T-helper 17 cell (primary cell): ENCODE data around the gene ALOXE3. TPM values are rescaled to one million over a fixed set of nuclear protein-coding genes. Genes with fewer than 3 reads are reported as not detected.
"Not testable (repeated sequence)": the region's sequence is repeated elsewhere in the genome, so short reads cannot be mapped to it uniquely, and the experiment has no call there.

Experiments
- ATAC-seq: fragments of 150-1000 bp; cut with Tn5 transposase; 2 replicates; pipeline ENCODE4 v1.10.0; 2021; ENCODE audit warnings: mild to moderate bottlenecking, moderate library complexity
- DNase-seq, 3 donors: peaks; one replicate each; pipeline versions ENCODE4 v3.0.0 to v3.0.0-alpha.2; 2020 to 2021
- H3K9me3 ChIP-seq: one replicate; pipeline ENCODE4 v1.7.0; 2013; ENCODE audit warnings: low read length, mild to moderate bottlenecking; ENCODE audit not compliant: control insufficient read depth, poor library complexity, severe bottlenecking
- H3K27ac Mint-ChIP-seq: one replicate; pipeline ENCODE4 v1.8.0; 2022; ENCODE audit warnings: mild to moderate bottlenecking, moderate library complexity, mixed read lengths
- H3K27me3 Mint-ChIP-seq: one replicate; pipeline ENCODE4 v1.8.0; 2022; ENCODE audit warnings: mixed read lengths
- H3K36me3 Mint-ChIP-seq: one replicate; pipeline ENCODE4 v1.8.0; 2022; ENCODE audit warnings: low read depth, mixed read lengths
- H3K4me1 Mint-ChIP-seq: one replicate; pipeline ENCODE4 v1.8.0; 2022; ENCODE audit warnings: mild to moderate bottlenecking, mixed read lengths
- H3K4me3 Mint-ChIP-seq: one replicate; pipeline ENCODE4 v1.8.0; 2022; ENCODE audit warnings: mild to moderate bottlenecking, moderate library complexity, mixed read lengths
- total RNA-seq, 4 donors: library from RNA in 2 of 4; stranded (reverse) in 2 of 4; gene quantifications; one replicate each; pipeline ENCODE4 v1.2.3 and lab custom pipeline; 2022 to 2026

ALOXE3 gene
- total RNA-seq, 2 donors from 2014 or later = not detected

GRCh38 chr17:8069587-8069860, 48.8 kb downstream of the ALOXE3 start:
- Mint-ChIP-seq H3K27ac (peak overlapping the region; percentile 60), H3K36me3 (peaks cover 6% of the 10 kb centered on the region), H3K4me1 (peaks cover 21% of the 10 kb centered on the region), H3K27me3 (peaks cover 32% of the 10 kb centered on the region), H3K4me3 (no peak overlapping the region)
- DNase-seq (no peak), ATAC-seq (no peak)
- H3K9me3 ChIP-seq = no peaks in the 10 kb centered on the region

- no peak for ATAC-seq
Measured at GRCh38 chr17:8068736-8069586, 49.4 kb downstream of the ALOXE3 start.

GRCh38 chr17:8067806-8068205, 50.5 kb downstream of the ALOXE3 start:
- Mint-ChIP-seq H3K4me1 (peaks cover 5% of the 10 kb centered on the region), H3K27me3 (peaks cover 25% of the 10 kb centered on the region), H3K36me3 (peaks cover 3% of the 10 kb centered on the region), H3K4me3 (no peak overlapping the region), H3K27ac (no peak overlapping the region)
- ATAC-seq = no peak
- DNase-seq = no peak
- H3K9me3 ChIP-seq = no peaks in the 10 kb centered on the region

More at GRCh38 chr17:8068736-8069586, 49.4 kb downstream of the ALOXE3 start:
- Mint-ChIP-seq H3K27me3 (peaks cover 26% of the 10 kb centered on the region), H3K36me3 (peaks cover 4% of the 10 kb centered on the region), H3K4me1 (peaks cover 15% of the 10 kb centered on the region), H3K4me3 (no peak overlapping the region), H3K27ac (peak overlapping the region; percentile 60)
- no peak for DNase-seq
- H3K9me3 ChIP-seq = no peaks in the 10 kb centered on the region

DNA sequence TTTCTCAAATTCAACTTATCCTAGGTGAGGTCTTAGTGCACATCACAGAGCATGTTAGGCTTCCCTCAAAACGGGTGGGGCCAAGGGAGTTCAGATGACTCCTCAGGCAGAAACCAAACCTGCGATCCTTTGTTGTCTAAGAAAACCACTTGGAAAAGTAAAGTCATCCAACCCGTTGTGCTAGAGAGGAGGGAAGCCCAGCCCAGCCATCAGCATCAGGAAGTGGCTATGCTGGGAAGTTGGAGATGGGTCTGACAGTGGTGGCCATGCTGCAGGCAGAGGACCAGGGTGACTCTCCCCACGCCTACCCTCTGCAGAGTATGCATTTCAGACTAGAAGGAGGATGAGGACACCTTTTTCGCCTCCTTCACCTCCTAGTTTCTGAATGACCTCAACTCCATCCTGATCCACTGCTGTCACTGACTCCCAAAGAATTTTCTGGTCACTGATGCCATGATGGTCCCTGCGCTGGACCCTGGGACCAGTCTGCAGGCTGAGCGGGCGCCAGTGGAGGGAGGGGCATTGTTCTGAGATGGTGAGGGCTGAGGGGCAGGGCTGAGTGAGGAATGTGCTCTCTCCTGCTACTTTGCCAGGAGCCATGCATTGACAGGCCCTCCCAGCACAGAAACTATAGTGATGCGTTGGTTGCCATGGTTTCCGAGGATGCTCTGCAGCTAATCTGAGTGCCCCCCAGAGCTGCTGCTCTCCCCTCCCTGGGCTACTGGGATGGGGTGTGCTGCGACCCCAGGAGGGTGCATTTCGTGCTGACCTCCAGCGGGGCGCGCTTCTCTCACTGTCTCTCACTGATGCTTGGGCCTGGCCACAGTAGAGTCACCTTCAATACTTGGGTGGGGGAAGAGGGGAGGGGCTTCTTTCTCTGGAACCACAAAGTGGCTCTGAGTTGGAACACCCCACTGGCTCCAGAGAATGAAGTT, 51.2 kb downstream of the ALOXE3 start:
- Mint-ChIP-seq H3K4me3 (no peak overlapping the region), H3K27me3 (peaks cover 25% of the 10 kb centered on the region), H3K27ac (no peak overlapping the region), H3K36me3 (no peaks in the 10 kb centered on the region), H3K4me1 (peaks cover 3% of the 10 kb centered on the region)
- no peak for ATAC-seq
- no peak for DNase-seq
- H3K9me3 ChIP-seq = no peaks in the 10 kb centered on the region

DNA sequence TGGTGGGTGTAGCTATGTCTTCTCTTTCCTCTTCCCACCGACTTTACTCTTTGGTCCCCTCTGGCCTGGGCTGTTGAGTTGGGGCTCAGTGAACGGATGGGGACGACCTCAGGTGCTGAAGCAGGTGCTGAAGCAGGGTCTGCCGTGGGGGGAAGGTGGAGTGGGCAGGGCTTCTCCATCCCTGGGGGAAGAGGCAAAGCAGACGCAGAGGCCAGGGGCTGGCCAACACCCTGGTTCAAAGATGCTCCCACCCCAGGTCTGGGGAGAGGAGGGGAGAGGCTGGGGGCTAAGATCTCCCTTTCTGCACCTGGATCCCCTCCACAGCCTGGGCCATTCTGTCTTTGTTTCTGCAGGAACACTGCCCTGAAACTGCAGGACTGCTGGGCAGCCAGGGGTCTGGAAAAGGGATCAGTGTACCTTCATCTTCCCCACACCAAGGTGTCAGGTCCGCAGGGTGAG, 53.7 kb downstream of the ALOXE3 start:
- no peak overlapping the region for H3K4me3 Mint-ChIP-seq
- H3K4me1 Mint-ChIP-seq = peaks cover 3% of the 10 kb centered on the region
- DNase-seq (no peak), ATAC-seq (no peak)
- peaks cover 37% of the 10 kb centered on the region for H3K27me3 Mint-ChIP-seq
- no peaks in the 10 kb centered on the region for H3K36me3 Mint-ChIP-seq
- H3K9me3 ChIP-seq = no peaks in the 10 kb centered on the region
- no peak overlapping the region for H3K27ac Mint-ChIP-seq

DNA sequence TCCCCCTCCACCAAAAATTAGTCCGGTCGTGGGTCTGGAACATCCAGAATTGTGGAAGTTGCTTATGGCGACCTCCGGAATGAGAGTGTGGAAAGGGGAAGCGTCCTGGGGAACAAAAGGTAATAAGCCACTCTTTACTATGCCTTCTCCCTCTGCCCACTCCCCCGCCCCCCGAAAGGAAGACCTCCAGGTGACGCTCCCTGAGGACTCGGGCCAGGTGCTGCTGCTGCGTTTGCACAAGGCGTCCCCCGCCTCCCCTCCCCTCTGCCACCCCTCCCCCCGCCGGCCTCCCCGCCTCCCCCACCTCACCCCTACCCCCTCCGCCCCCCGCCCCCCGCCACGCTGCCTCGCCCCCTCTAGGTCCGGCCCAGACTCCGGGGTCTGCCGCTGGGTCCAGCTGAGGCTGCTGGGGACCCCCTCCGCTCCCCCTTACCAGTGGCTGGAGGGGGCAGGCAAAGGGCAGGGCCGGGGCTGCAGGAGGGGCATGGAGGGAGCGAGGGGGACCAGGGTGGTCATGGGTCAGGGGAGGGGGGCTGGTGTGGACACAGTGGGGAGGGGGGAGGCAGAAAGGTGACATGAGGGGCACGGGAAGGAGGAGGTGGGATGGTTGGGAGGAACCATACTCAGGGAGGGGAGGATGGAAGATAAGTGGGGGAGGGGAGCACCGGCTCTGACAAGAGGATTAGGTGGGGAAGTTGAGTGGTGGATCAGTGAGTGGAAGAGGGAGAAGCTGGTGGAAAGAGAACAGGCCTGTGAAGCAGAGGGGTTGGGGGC, 54.4 kb downstream of the ALOXE3 start:
- no peak overlapping the region for H3K4me3 Mint-ChIP-seq
- no peak for DNase-seq
- no peak for ATAC-seq
- H3K27me3 Mint-ChIP-seq = peaks cover 43% of the 10 kb centered on the region
- no peak overlapping the region for H3K27ac Mint-ChIP-seq
- H3K36me3 Mint-ChIP-seq = no peaks in the 10 kb centered on the region
- H3K4me1 Mint-ChIP-seq = peaks cover 3% of the 10 kb centered on the region
- no peaks in the 10 kb centered on the region for H3K9me3 ChIP-seq

- no peak for DNase-seq
- H3K4me1 Mint-ChIP-seq = peaks cover 3% of the 10 kb centered on the region
- peak overlapping the region; percentile 21 for H3K27ac Mint-ChIP-seq
- H3K9me3 ChIP-seq = no peaks in the 10 kb centered on the region
- no peaks in the 10 kb centered on the region for H3K36me3 Mint-ChIP-seq
- peaks cover 49% of the 10 kb centered on the region for H3K27me3 Mint-ChIP-seq
- no peak overlapping the region for H3K4me3 Mint-ChIP-seq
- ATAC-seq = no peak
Measured at GRCh38 chr17:8062807-8063483, 55.4 kb downstream of the ALOXE3 start.

DNA sequence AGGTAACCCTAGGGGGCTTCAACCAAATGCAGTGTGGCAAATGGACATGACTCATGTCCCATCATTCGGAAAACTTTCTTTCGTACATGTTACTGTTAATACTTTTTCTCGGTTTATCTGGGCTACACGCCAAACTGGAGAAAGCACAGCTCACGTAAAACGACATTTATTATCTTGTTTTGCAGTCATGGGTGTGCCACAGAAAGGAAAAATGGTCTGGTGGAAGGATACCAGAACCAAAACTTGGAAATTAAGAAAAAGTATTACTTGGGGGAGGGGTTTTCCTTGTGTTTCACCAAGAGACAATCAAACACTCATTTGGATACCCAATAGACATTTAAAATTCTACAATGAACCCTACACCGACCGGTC, 55.9 kb downstream of the ALOXE3 start:
- Mint-ChIP-seq H3K36me3 (no peaks in the 10 kb centered on the region), H3K4me1 (peaks cover 5% of the 10 kb centered on the region), H3K4me3 (no peak overlapping the region), H3K27me3 (peaks cover 54% of the 10 kb centered on the region), H3K27ac (no peak overlapping the region)
- H3K9me3 ChIP-seq = no peaks in the 10 kb centered on the region
- ATAC-seq = no peak
- DNase-seq = no peak

DNA sequence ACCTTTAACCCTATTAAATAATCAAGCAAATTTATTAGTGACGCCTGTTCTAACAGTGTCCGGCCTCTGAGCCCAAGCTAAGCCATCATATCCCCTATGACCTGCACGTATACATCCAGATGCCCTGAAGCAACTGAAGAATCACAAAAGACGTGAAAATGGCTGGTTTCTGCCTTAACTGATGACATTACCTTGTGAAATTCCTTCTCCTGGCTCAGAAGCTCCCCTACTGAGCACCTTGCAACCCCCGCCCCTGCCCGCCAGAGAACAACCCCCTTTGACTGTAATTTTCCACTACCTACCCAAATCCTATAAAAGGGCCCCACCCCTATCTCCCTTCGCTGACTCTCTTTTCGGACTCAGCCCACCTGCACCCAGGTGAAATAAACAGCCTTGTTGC, 56.5 kb downstream of the ALOXE3 start:
- H3K4me3 Mint-ChIP-seq, H3K9me3 ChIP-seq, H3K36me3 Mint-ChIP-seq, H3K4me1 Mint-ChIP-seq, ATAC-seq, H3K27ac Mint-ChIP-seq, DNase-seq: not testable (repeated sequence)
- H3K27me3 Mint-ChIP-seq = peaks cover 60% of the 10 kb centered on the region

- Mint-ChIP-seq H3K27ac (no peak overlapping the region), H3K36me3 (no peaks in the 10 kb centered on the region), H3K4me1 (peaks cover 11% of the 10 kb centered on the region), H3K4me3 (peak overlapping the region; percentile 7), H3K27me3 (peaks cover 75% of the 10 kb centered on the region)
- ATAC-seq (peak; percentile 57), DNase-seq (peak in 2 of 3 donors; percentile 26 to 55)
- H3K9me3 ChIP-seq = no peaks in the 10 kb centered on the region
Measured at GRCh38 chr17:8060274-8060673, 58.0 kb downstream of the ALOXE3 start.

DNA sequence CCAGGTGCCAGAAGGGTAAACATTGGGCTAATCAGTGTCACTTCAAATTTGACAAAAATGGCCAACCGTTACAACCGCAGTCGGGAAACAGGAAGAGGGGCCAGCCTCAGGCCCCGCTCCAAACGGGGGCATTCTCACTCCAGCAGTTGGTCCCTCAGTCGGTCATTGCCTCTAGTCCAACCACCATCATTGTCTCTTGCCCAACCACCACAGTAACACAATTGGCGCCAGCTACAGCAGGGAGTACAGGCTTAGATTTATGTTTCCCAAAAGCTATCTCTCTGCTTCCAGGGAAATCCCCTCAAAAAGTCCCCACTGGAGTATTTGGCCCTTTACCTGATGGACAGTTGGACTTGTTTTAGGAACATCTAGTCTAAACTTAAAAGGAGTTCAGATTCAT, 59.2 kb downstream of the ALOXE3 start:
- no peak for ATAC-seq
- H3K36me3 Mint-ChIP-seq = no peaks in the 10 kb centered on the region
- peak overlapping the region; percentile 12 for H3K4me3 Mint-ChIP-seq
- peaks cover 75% of the 10 kb centered on the region for H3K27me3 Mint-ChIP-seq
- H3K4me1 Mint-ChIP-seq = peaks cover 11% of the 10 kb centered on the region
- no peak overlapping the region for H3K27ac Mint-ChIP-seq
- no peak for DNase-seq
- H3K9me3 ChIP-seq = no peaks in the 10 kb centered on the region

- peak; percentile 96 for ATAC-seq
- no peaks in the 10 kb centered on the region for H3K36me3 Mint-ChIP-seq
- H3K27me3 Mint-ChIP-seq = peaks cover 66% of the 10 kb centered on the region
- peak in 1 of 3 donors; percentile 35 for DNase-seq
- H3K4me1 Mint-ChIP-seq = peaks cover 11% of the 10 kb centered on the region
- H3K4me3 Mint-ChIP-seq = no peak overlapping the region
- H3K27ac Mint-ChIP-seq = no peak overlapping the region
- H3K9me3 ChIP-seq = no peaks in the 10 kb centered on the region
Measured at GRCh38 chr17:8057691-8058114, 60.6 kb downstream of the ALOXE3 start.
